ENCODE measurements around the gene CDKN1B. TPM values are rescaled to one million over a fixed set of nuclear protein-coding genes. Genes with fewer than 3 reads are reported as not detected.

CDKN1B gene
- total and polyA plus RNA-seq, 2 donors (not counting 3 experiments of a cell fraction or from before 2014, with no cell fraction given): 12.7 to 40.8 TPM

GRCh38 chr12:12717586-12718380 is 615 bp downstream of the CDKN1B start:
- intact Hi-C loops (cut with micrococcal nuclease): loop anchor here (1.0 to 5.0 kb wide), 4 partner anchors 8 to 485 kb away; partner anchors contain the start of gene DUSP16
- peak overlapping the region; percentile 19 for H2AFZ ChIP-seq (ENCODE audit: low read depth, low read length)
- H3K27me3 ChIP-seq (ENCODE audit: control insufficient read depth in 2 of 2, insufficient read depth in 2 of 2, low read length in 2 of 2): no peaks in the 10 kb centered on the region
- BruUV-seq (replicated peaks): TSS peak; percentile 52
- H3K4me3 ChIP-seq (replicated peaks in 1 of 3; ENCODE audit: insufficient read depth in 1 of 3, low read depth in 1 of 3, low read length in 3 of 3): peak overlapping the region; percentile 67 to 99 (median 95)
- H4K20me1 ChIP-seq (replicated peaks; ENCODE audit: control insufficient read depth, extremely low read depth, insufficient read depth, low read length): no peaks in the 10 kb centered on the region
- peak overlapping the region; percentile 98 for H3K27ac ChIP-seq (ENCODE audit: insufficient read depth, low read depth, low read length)
- FAIRE-seq: no peak
- no peaks in the 10 kb centered on the region for H3K9me1 ChIP-seq (replicated peaks; ENCODE audit: control insufficient read depth, extremely low read depth, insufficient read depth, low read length)
- POLR2A ChIA-PET: no interaction called here
- TF ChIP-seq JUN (IDR thresholded peaks at IDR 0.05; ENCODE audit: borderline replicate concordance, insufficient read depth, insufficient read length, low read depth) (no peak), POLR2A (IDR thresholded peaks at IDR 0.05; ENCODE audit: low read depth, low read length) (peak; percentile 24)
- H3K4me2 ChIP-seq (ENCODE audit: insufficient read depth, low read length): peak overlapping the region; percentile 95
- H3K4me1 ChIP-seq (ENCODE audit: control insufficient read depth, extremely low read depth, insufficient read depth, low read length): peaks cover 53% of the 10 kb centered on the region
- peaks cover 2 to 3% of the 10 kb centered on the region in 2 experiments for H3K36me3 ChIP-seq (ENCODE audit: control insufficient read depth in 2 of 2, extremely low read depth in 1 of 2, insufficient read depth in 2 of 2, low read length in 2 of 2)
- peak overlapping the region; percentile 98 for H3K9ac ChIP-seq (replicated peaks; ENCODE audit: extremely low read depth, insufficient read depth, low read length)
- peaks cover 56% of the 10 kb centered on the region for H3K79me2 ChIP-seq (ENCODE audit: control insufficient read depth, insufficient read depth, low read length)
- CTCF ChIA-PET: interaction anchor here (11.0 kb wide), 1 partner anchor 18 kb away, joined by 159 read pairs; no protein-coding TSS in a partner anchor
- dilution Hi-C loops (cut with MboI; ENCODE audit: extremely low pct_ligation_motif_present, low sequenced_read_pairs): no loop called here
- DNase-seq (ENCODE audit: low read depth, low spot score): peak; percentile 32
- no peaks in the 10 kb centered on the region for H3K9me3 ChIP-seq (replicated peaks; ENCODE audit: control insufficient read depth, insufficient read depth, low read length)

- H4K20me1 ChIP-seq (replicated peaks; ENCODE audit: control insufficient read depth, extremely low read depth, insufficient read depth, low read length): no peaks in the 10 kb centered on the region
- ChIA-PET POLR2A (interaction anchor here (0.5 kb wide), 1 partner anchor 112 kb away, joined by 3 read pairs; no protein-coding TSS in a partner anchor), CTCF (interaction anchor here (11.0 kb wide), 1 partner anchor 18 kb away, joined by 159 read pairs; no protein-coding TSS in a partner anchor)
- FAIRE-seq (no peak), DNase-seq (ENCODE audit: low read depth, low spot score) (no peak)
- dilution Hi-C loops (cut with MboI; ENCODE audit: extremely low pct_ligation_motif_present, low sequenced_read_pairs): no loop called here
- H3K4me3 ChIP-seq (replicated peaks in 1 of 3; ENCODE audit: insufficient read depth in 1 of 3, low read depth in 1 of 3, low read length in 3 of 3): peak overlapping the region; percentile 67 to 99 (median 95)
- peaks cover 62% of the 10 kb centered on the region for H3K79me2 ChIP-seq (ENCODE audit: control insufficient read depth, insufficient read depth, low read length)
- no peaks in the 10 kb centered on the region for H3K9me3 ChIP-seq (replicated peaks; ENCODE audit: control insufficient read depth, insufficient read depth, low read length)
- H3K4me2 ChIP-seq (ENCODE audit: insufficient read depth, low read length): peak overlapping the region; percentile 95
- peak overlapping the region; percentile 98 for H3K9ac ChIP-seq (replicated peaks; ENCODE audit: extremely low read depth, insufficient read depth, low read length)
- peak overlapping the region; percentile 98 for H3K27ac ChIP-seq (ENCODE audit: insufficient read depth, low read depth, low read length)
- no peaks in the 10 kb centered on the region for H3K9me1 ChIP-seq (replicated peaks; ENCODE audit: control insufficient read depth, extremely low read depth, insufficient read depth, low read length)
- H3K36me3 ChIP-seq (ENCODE audit: control insufficient read depth in 2 of 2, extremely low read depth in 1 of 2, insufficient read depth in 2 of 2, low read length in 2 of 2): peaks cover 3 to 5% of the 10 kb centered on the region in 2 experiments
- no TSS peak for BruUV-seq (replicated peaks)
- peaks cover 58% of the 10 kb centered on the region for H3K4me1 ChIP-seq (ENCODE audit: control insufficient read depth, extremely low read depth, insufficient read depth, low read length)
- intact Hi-C loops (cut with micrococcal nuclease): loop anchor here (5.0 kb wide), 2 partner anchors 156 to 484 kb away; partner anchors contain the start of gene DUSP16
- TF ChIP-seq POLR2AphosphoS5 (IDR thresholded peaks at IDR 0.05; ENCODE audit: insufficient read depth, low read depth, low read length): no peak
- TF ChIP-seq JUN (IDR thresholded peaks at IDR 0.05; ENCODE audit: borderline replicate concordance, insufficient read depth, insufficient read length, low read depth): no peak
- no peak for TF ChIP-seq EZH2 (IDR thresholded peaks at IDR 0.05; ENCODE audit: borderline replicate concordance, low read depth, low read length, severe bottlenecking)
- TF ChIP-seq GATA2 (IDR thresholded peaks at IDR 0.05; ENCODE audit: insufficient read depth, insufficient read length, low read depth, low read length): no peak
- no peak for TF ChIP-seq CTCF (IDR thresholded peaks at IDR 0.05; ENCODE audit: extremely low read depth in 1 of 2, insufficient read depth in 1 of 2, low read depth in 1 of 2, low read length in 2 of 2)
- H3K27me3 ChIP-seq (ENCODE audit: control insufficient read depth in 2 of 2, insufficient read depth in 2 of 2, low read length in 2 of 2): no peaks in the 10 kb centered on the region
- H2AFZ ChIP-seq (ENCODE audit: low read depth, low read length): no peak overlapping the region
Observed at GRCh38 chr12:12718381-12718759, 1.2 kb downstream of the CDKN1B start.

Data from endothelial cell of umbilical vein (primary cell).